HEK293 (cell line): ENCODE data around the gene BCL7A.
A peak's percentile ranks its signal among the peaks of the same experiment; 100 is the strongest.

Experiments
- BCL11A ChIP-seq: fragments of 450-650 bp; formaldehyde crosslinking; IDR thresholded peaks from 2 replicates; pipeline ENCODE4 v1.5.1; 2016; ENCODE audit warnings: low read depth, missing biosample characterization, missing genetic modification characterization
- KLF9 ChIP-seq: fragments of 450-650 bp; formaldehyde crosslinking; IDR thresholded peaks from 2 replicates; pipeline ENCODE4 v1.5.1; 2016; ENCODE audit warnings: missing biosample characterization, missing genetic modification characterization, low read depth
- REST ChIP-seq: fragments of 450-650 bp; formaldehyde crosslinking; IDR thresholded peaks from 2 replicates; pipeline ENCODE4 v1.5.1; 2016; ENCODE audit warnings: missing biosample characterization, missing genetic modification characterization
- SP7 ChIP-seq: fragments of 450-650 bp; formaldehyde crosslinking; IDR thresholded peaks from 2 replicates; pipeline ENCODE4 v1.5.1; 2016; ENCODE audit warnings: missing biosample characterization, missing genetic modification characterization
- ZBTB20 ChIP-seq: fragments of 450-650 bp; formaldehyde crosslinking; IDR thresholded peaks from 2 replicates; pipeline ENCODE4 v1.5.1; 2016; ENCODE audit warnings: missing biosample characterization, missing genetic modification characterization
- ZBTB49 ChIP-seq: fragments of 450-650 bp; formaldehyde crosslinking; IDR thresholded peaks from 2 replicates; pipeline ENCODE4 v1.5.1; 2016; ENCODE audit warnings: missing biosample characterization, missing genetic modification characterization, low read depth
- ZNF174 ChIP-seq: fragments of 450-650 bp; formaldehyde crosslinking; IDR thresholded peaks from 2 replicates; pipeline ENCODE4 v1.5.0; 2017; ENCODE audit warnings: missing biosample characterization, mild to moderate bottlenecking, missing genetic modification characterization
- ZNF19 ChIP-seq: fragments of 450-650 bp; formaldehyde crosslinking; IDR thresholded peaks from 2 replicates; pipeline ENCODE4; 2016; ENCODE audit warnings: missing biosample characterization, missing genetic modification characterization, low read depth
- ZNF221 ChIP-seq: fragments of 450-650 bp; formaldehyde crosslinking; IDR thresholded peaks from 2 replicates; pipeline ENCODE4 v1.5.1; 2017; ENCODE audit warnings: missing biosample characterization, missing genetic modification characterization, borderline replicate concordance
- ZNF549 ChIP-seq: fragments of 450-650 bp; IDR thresholded peaks from 2 replicates; pipeline ENCODE4 v1.5.1; 2018; ENCODE audit warnings: missing biosample characterization, missing genetic modification characterization, mild to moderate bottlenecking, inconsistent platforms, moderate library complexity
- ZNF600 ChIP-seq: fragments of 450-650 bp; formaldehyde crosslinking; IDR thresholded peaks from 2 replicates; pipeline ENCODE4 v1.5.1; 2016; ENCODE audit warnings: missing biosample characterization, missing genetic modification characterization
- TF ChIP-seq, protein P1 (sequence below): fragments of 450-650 bp; formaldehyde crosslinking; IDR thresholded peaks from 2 replicates; pipeline ENCODE4 v1.5.1; 2016; ENCODE audit warnings: missing biosample characterization, missing genetic modification characterization
- TF ChIP-seq, protein P2 (sequence below): sonication (generic); formaldehyde crosslinking; IDR thresholded peaks from 2 replicates; pipeline ENCODE4 v1.8.1; 2022; ENCODE audit warnings: mild to moderate bottlenecking, moderate library complexity, missing genetic modification reagents
- TF ChIP-seq, protein P3 (sequence below): fragments of 450-650 bp; formaldehyde crosslinking; optimal IDR thresholded peaks from 2 replicates; pipeline ENCODE3; 2016; ENCODE audit warnings: missing biosample characterization, mild to moderate bottlenecking, missing genetic modification characterization
- TF ChIP-seq, protein P4 (sequence below): fragments of 450-650 bp; formaldehyde crosslinking; IDR thresholded peaks from 2 replicates; pipeline ENCODE4 v1.5.1; 2017; ENCODE audit warnings: missing biosample characterization, missing genetic modification characterization

Gene BCL7A

GRCh38 chr12:122079033-122079531, 57.4 kb downstream of the BCL7A start (continued):
- no peak for TF ChIP-seq KLF9 (tag by site-specific recombination)
- TF ChIP-seq BCL11A (tag by site-specific recombination), result no peak
- no peak for TF ChIP-seq REST (tag by site-specific recombination)
- TF ChIP-seq, protein P1, sequence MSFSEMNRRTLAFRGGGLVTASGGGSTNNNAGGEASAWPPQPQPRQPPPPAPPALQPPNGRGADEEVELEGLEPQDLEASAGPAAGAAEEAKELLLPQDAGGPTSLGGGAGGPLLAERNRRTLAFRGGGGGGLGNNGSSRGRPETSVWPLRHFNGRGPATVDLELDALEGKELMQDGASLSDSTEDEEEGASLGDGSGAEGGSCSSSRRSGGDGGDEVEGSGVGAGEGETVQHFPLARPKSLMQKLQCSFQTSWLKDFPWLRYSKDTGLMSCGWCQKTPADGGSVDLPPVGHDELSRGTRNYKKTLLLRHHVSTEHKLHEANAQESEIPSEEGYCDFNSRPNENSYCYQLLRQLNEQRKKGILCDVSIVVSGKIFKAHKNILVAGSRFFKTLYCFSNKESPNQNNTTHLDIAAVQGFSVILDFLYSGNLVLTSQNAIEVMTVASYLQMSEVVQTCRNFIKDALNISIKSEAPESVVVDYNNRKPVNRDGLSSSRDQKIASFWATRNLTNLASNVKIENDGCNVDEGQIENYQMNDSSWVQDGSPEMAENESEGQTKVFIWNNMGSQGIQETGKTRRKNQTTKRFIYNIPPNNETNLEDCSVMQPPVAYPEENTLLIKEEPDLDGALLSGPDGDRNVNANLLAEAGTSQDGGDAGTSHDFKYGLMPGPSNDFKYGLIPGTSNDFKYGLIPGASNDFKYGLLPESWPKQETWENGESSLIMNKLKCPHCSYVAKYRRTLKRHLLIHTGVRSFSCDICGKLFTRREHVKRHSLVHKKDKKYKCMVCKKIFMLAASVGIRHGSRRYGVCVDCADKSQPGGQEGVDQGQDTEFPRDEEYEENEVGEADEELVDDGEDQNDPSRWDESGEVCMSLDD (tag by site-specific recombination), result peak; percentile 23; the same call in 1 of the 2 replicates
- no peak for TF ChIP-seq ZNF549 (tag by site-specific recombination)
- 0 out of 2 replicates have a peak, but pooled peaks have one; percentile 18 for TF ChIP-seq SP7
- TF ChIP-seq, protein P2, sequence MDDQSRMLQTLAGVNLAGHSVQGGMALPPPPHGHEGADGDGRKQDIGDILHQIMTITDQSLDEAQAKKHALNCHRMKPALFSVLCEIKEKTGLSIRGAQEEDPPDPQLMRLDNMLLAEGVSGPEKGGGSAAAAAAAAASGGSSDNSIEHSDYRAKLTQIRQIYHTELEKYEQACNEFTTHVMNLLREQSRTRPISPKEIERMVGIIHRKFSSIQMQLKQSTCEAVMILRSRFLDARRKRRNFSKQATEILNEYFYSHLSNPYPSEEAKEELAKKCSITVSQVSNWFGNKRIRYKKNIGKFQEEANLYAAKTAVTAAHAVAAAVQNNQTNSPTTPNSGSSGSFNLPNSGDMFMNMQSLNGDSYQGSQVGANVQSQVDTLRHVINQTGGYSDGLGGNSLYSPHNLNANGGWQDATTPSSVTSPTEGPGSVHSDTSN, result no peak
- no peak for TF ChIP-seq ZBTB49 (tag by site-specific recombination)
- no peak for TF ChIP-seq ZNF19 (tag by site-specific recombination)
- no peak for TF ChIP-seq ZNF221
- TF ChIP-seq, protein P3, sequence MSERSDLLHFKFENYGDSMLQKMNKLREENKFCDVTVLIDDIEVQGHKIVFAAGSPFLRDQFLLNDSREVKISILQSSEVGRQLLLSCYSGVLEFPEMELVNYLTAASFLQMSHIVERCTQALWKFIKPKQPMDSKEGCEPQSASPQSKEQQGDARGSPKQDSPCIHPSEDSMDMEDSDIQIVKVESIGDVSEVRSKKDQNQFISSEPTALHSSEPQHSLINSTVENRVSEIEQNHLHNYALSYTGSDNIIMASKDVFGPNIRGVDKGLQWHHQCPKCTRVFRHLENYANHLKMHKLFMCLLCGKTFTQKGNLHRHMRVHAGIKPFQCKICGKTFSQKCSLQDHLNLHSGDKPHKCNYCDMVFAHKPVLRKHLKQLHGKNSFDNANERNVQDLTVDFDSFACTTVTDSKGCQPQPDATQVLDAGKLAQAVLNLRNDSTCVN (tag by site-specific recombination), result peak; percentile 31
- TF ChIP-seq, protein P4, sequence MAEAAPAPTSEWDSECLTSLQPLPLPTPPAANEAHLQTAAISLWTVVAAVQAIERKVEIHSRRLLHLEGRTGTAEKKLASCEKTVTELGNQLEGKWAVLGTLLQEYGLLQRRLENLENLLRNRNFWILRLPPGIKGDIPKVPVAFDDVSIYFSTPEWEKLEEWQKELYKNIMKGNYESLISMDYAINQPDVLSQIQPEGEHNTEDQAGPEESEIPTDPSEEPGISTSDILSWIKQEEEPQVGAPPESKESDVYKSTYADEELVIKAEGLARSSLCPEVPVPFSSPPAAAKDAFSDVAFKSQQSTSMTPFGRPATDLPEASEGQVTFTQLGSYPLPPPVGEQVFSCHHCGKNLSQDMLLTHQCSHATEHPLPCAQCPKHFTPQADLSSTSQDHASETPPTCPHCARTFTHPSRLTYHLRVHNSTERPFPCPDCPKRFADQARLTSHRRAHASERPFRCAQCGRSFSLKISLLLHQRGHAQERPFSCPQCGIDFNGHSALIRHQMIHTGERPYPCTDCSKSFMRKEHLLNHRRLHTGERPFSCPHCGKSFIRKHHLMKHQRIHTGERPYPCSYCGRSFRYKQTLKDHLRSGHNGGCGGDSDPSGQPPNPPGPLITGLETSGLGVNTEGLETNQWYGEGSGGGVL (tag by site-specific recombination), result no peak
- no peak for TF ChIP-seq ZNF174 (tag by site-specific recombination)
- TF ChIP-seq ZNF600, result no peak
- peak; percentile 50; the same call in 1 of the 2 replicates for TF ChIP-seq ZBTB20 (tag by site-specific recombination)
